Vein endothelial cell (primary cell): ENCODE data around the gene RETREG1. TPM values are rescaled to one million over a fixed set of nuclear protein-coding genes. Genes with fewer than 3 reads are reported as not detected.

Experiments used
- small RNA-seq: library from RNA; depleted of rRNA; stranded (forward); fragments of <200 nt; gene quantifications from one replicate; pipeline ENCODE3, GENCODE V24; 2012
- total RNA-seq: library from RNA; depleted of rRNA; stranded (reverse); fragments of >200 nt; gene quantifications from 2 replicates; pipeline ENCODE4 v1.2.3, GENCODE V29; 2012

Gene RETREG1, protein sequence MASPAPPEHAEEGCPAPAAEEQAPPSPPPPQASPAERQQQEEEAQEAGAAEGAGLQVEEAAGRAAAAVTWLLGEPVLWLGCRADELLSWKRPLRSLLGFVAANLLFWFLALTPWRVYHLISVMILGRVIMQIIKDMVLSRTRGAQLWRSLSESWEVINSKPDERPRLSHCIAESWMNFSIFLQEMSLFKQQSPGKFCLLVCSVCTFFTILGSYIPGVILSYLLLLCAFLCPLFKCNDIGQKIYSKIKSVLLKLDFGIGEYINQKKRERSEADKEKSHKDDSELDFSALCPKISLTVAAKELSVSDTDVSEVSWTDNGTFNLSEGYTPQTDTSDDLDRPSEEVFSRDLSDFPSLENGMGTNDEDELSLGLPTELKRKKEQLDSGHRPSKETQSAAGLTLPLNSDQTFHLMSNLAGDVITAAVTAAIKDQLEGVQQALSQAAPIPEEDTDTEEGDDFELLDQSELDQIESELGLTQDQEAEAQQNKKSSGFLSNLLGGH
- 0.10 TPM in 1 of 2 replicates, not detected in the other for total RNA-seq

DNA sequence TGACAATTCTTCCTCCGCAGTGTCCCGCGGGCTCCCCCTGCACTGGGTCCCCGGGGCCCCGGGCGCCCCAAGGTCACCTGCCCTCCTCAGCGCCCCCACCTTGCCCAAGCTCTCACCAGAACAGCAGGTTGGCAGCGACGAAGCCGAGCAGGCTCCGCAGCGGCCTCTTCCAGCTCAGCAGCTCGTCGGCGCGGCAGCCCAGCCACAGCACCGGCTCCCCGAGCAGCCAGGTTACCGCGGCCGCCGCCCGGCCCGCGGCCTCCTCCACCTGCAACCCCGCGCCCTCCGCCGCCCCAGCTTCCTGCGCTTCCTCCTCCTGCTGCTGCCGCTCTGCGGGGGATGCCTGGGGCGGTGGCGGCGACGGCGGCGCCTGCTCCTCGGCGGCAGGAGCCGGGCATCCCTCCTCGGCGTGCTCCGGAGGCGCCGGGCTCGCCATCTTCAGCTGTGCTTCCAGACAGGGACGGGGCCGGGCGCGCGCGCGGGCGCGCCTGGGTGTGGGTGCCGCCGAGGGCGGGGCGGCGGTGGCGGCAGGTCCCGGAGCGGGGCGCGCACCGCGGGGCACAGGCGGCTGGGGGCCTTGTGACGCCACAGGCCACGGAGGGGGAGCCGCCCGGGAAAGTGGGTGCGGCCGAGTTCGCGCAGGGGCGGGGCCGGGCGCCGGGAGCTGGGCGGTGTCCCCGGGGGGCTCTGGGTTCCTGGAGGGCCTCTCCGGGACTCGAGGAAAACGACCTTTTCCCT is at the start of gene RETREG1:
Gene RETREG1 (minus strand): TSS at position 462 of the 738 bp plus-strand sequence. CDS start 26 bp downstream, at position 436.

DNA sequence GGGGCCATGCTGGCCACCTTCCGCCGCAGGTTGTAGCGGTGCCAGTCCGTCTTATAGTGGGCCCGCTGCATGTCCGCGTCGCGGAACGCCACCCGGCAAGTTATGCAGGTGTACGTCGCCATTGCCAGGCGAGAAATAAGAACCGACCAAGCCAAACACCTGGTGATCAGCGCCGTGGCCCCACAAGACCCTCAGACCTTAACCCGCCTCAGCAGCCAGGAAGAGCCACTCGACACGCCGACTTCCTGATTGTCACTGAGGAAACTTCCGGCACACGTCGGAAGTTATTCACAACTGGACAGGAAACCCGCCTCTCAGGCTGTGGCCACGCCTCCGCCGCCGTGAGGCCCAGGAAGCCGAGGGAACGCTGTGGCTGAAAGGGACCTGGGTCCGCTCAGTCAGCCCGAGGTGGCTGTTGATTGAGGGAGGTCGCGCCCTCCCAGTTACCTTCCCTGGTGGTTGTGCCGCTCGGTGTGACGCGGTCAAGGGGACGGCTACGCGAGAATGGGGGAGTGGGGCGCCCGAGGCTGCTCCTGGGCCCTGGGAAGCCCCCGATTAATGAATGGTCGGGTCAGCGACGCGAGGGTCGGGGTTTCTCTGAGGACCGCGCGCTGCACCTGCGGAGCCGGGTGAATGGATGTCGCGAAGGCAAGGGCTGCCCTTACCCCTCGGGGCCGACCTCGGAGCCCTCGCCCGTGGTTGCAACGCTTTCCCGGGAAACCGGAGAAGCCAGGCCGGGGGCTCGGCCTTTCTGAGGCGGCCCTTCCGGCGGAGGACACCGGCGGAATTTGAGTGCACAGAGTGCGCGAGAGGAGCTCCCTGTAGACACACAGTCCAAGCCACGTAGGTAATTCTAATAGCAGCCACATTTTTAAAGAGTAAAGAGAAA is 151.0 kb downstream of the RETREG1 start, which contains the start of gene ZNF622:
Gene ZNF622 (minus strand): TSS at position 257 of the 889 bp plus-strand sequence. CDS start 135 bp downstream, at position 122.

Small RNA genes lying within 50 kb of the gene (small RNA-seq; reads per million reads assigned to genes)
- not detected for gene RF00019

Other genes with a start within 250 kb of the RETREG1 start
- 33.8 and 34.0 TPM in 2 replicates for gene ZNF622, start 151.2 kb downstream of the RETREG1 start, total RNA-seq